Vagina (tissue), 2 donors: ENCODE data around the gene GINS1.

Experiments
- CTCF ChIP-seq, 3 experiments: fragments of 450-650 bp in 2 of 3; fragments of 200-600 bp in 1 of 3; sonication (generic) in 1 of 3; IDR thresholded peaks; one replicate each; pipeline ENCODE4 v1.5.1; 2017 to 2019; ENCODE audit warnings: antibody characterized with exemption in 3 of 3, mild to moderate bottlenecking in 2 of 3, moderate library complexity in 2 of 3
- POLR2A ChIP-seq, 2 donors: fragments of 450-650 bp; IDR thresholded peaks; one replicate each; pipeline ENCODE4 v1.6.1; 2017; ENCODE audit warnings: antibody characterized with exemption in 2 of 2, mild to moderate bottlenecking in 2 of 2, moderate library complexity in 2 of 2
- POLR2AphosphoS5 ChIP-seq, 2 donors: sonication (generic); formaldehyde crosslinking; IDR thresholded peaks; one replicate each; pipeline ENCODE4 v1.9.0; 2017; ENCODE audit warnings: antibody characterized with exemption in 2 of 2, mild to moderate bottlenecking in 2 of 2, low read depth in 1 of 2; ENCODE audit not compliant: insufficient read depth in 1 of 2

GRCh38 chr20:25471020-25471419 lies 63.5 kb downstream of the GINS1 start:
- TF ChIP-seq CTCF (IDR thresholded peaks at IDR 0.05): no peak
- no peak for TF ChIP-seq POLR2A (IDR thresholded peaks at IDR 0.05)
- TF ChIP-seq POLR2AphosphoS5 (IDR thresholded peaks at IDR 0.05; ENCODE audit: insufficient read depth in 1 of 2, low read depth in 1 of 2): no peak
